ENCODE data around the gene NMNAT3.

Gene NMNAT3

GRCh38 chr3:139657434-139657833 lies 20.3 kb downstream of the NMNAT3 start:
- H3K36me3 ChIP-seq (ENCODE audit: insufficient read depth, low read length), result no peaks in the 10 kb centered on the region
- H3K4me3 ChIP-seq (ENCODE audit: low read depth, low read length), result no peak overlapping the region
- H3K27ac ChIP-seq (ENCODE audit: low read depth, low read length), result no peak overlapping the region
- no peaks in the 10 kb centered on the region for H3K79me2 ChIP-seq (ENCODE audit: control insufficient read depth, insufficient read depth, low read length, unreplicated experiment)
- no peaks in the 10 kb centered on the region for H3K4me1 ChIP-seq (ENCODE audit: control insufficient read depth, insufficient read depth, low read length, unreplicated experiment)
- H3K27me3 ChIP-seq (ENCODE audit: insufficient read depth, low read length), result no peaks in the 10 kb centered on the region
- no peak overlapping the region for H2AFZ ChIP-seq (ENCODE audit: low read length, unreplicated experiment)

- no peak overlapping the region for H3K4me3 ChIP-seq (ENCODE audit: low read depth, low read length)
- no peaks in the 10 kb centered on the region for H3K4me1 ChIP-seq (ENCODE audit: control insufficient read depth, insufficient read depth, low read length, unreplicated experiment)
- H3K36me3 ChIP-seq (ENCODE audit: insufficient read depth, low read length), result no peaks in the 10 kb centered on the region
- H2AFZ ChIP-seq (ENCODE audit: low read length, unreplicated experiment), result no peak overlapping the region
- H3K79me2 ChIP-seq (ENCODE audit: control insufficient read depth, insufficient read depth, low read length, unreplicated experiment), result no peaks in the 10 kb centered on the region
- H3K27ac ChIP-seq (ENCODE audit: low read depth, low read length), result no peak overlapping the region
- no peaks in the 10 kb centered on the region for H3K27me3 ChIP-seq (ENCODE audit: insufficient read depth, low read length)
These were observed 21.7 kb downstream of the NMNAT3 start for GRCh38 chr3:139655909-139656595.

GRCh38 chr3:139654637-139655365 lies 23.0 kb downstream of the NMNAT3 start:
- Histone ChIP-seq H2AFZ (ENCODE audit: low read length, unreplicated experiment) (no peak overlapping the region), H3K4me3 (ENCODE audit: low read depth, low read length) (no peak overlapping the region), H3K79me2 (ENCODE audit: control insufficient read depth, insufficient read depth, low read length, unreplicated experiment) (no peaks in the 10 kb centered on the region), H3K27ac (ENCODE audit: low read depth, low read length) (no peak overlapping the region), H3K27me3 (ENCODE audit: insufficient read depth, low read length) (no peaks in the 10 kb centered on the region), H3K36me3 (ENCODE audit: insufficient read depth, low read length) (no peaks in the 10 kb centered on the region), H3K4me1 (ENCODE audit: control insufficient read depth, insufficient read depth, low read length, unreplicated experiment) (no peaks in the 10 kb centered on the region)

GRCh38 chr3:139653582-139653981 lies 24.2 kb downstream of the NMNAT3 start:
- no peaks in the 10 kb centered on the region for H3K4me1 ChIP-seq (ENCODE audit: control insufficient read depth, insufficient read depth, low read length, unreplicated experiment)
- no peak overlapping the region for H2AFZ ChIP-seq (ENCODE audit: low read length, unreplicated experiment)
- no peaks in the 10 kb centered on the region for H3K27me3 ChIP-seq (ENCODE audit: insufficient read depth, low read length)
- H3K79me2 ChIP-seq (ENCODE audit: control insufficient read depth, insufficient read depth, low read length, unreplicated experiment), result no peaks in the 10 kb centered on the region
- no peak overlapping the region for H3K27ac ChIP-seq (ENCODE audit: low read depth, low read length)
- no peaks in the 10 kb centered on the region for H3K36me3 ChIP-seq (ENCODE audit: insufficient read depth, low read length)
- H3K4me3 ChIP-seq (ENCODE audit: low read depth, low read length), result no peak overlapping the region

- Histone ChIP-seq H3K4me1 (ENCODE audit: control insufficient read depth, insufficient read depth, low read length, unreplicated experiment) (no peaks in the 10 kb centered on the region), H3K4me3 (ENCODE audit: low read depth, low read length) (no peak overlapping the region), H3K27me3 (ENCODE audit: insufficient read depth, low read length) (no peaks in the 10 kb centered on the region), H2AFZ (ENCODE audit: low read length, unreplicated experiment) (no peak overlapping the region), H3K79me2 (ENCODE audit: control insufficient read depth, insufficient read depth, low read length, unreplicated experiment) (no peaks in the 10 kb centered on the region), H3K36me3 (ENCODE audit: insufficient read depth, low read length) (no peaks in the 10 kb centered on the region), H3K27ac (ENCODE audit: low read depth, low read length) (no peak overlapping the region)
These were observed 25.2 kb downstream of the NMNAT3 start for GRCh38 chr3:139652561-139652960.

GRCh38 chr3:139647866-139648435 lies 29.8 kb downstream of the NMNAT3 start:
- H3K36me3 ChIP-seq (ENCODE audit: insufficient read depth, low read length), result no peaks in the 10 kb centered on the region
- no peaks in the 10 kb centered on the region for H3K4me1 ChIP-seq (ENCODE audit: control insufficient read depth, insufficient read depth, low read length, unreplicated experiment)
- H2AFZ ChIP-seq (ENCODE audit: low read length, unreplicated experiment), result no peak overlapping the region
- no peaks in the 10 kb centered on the region for H3K27me3 ChIP-seq (ENCODE audit: insufficient read depth, low read length)
- no peak overlapping the region for H3K4me3 ChIP-seq (ENCODE audit: low read depth, low read length)
- no peak overlapping the region for H3K27ac ChIP-seq (ENCODE audit: low read depth, low read length)
- no peaks in the 10 kb centered on the region for H3K79me2 ChIP-seq (ENCODE audit: control insufficient read depth, insufficient read depth, low read length, unreplicated experiment)

- Histone ChIP-seq H3K4me3 (ENCODE audit: low read depth, low read length) (no peak overlapping the region), H3K36me3 (ENCODE audit: insufficient read depth, low read length) (no peaks in the 10 kb centered on the region), H2AFZ (ENCODE audit: low read length, unreplicated experiment) (no peak overlapping the region), H3K79me2 (ENCODE audit: control insufficient read depth, insufficient read depth, low read length, unreplicated experiment) (no peaks in the 10 kb centered on the region), H3K4me1 (ENCODE audit: control insufficient read depth, insufficient read depth, low read length, unreplicated experiment) (no peaks in the 10 kb centered on the region), H3K27ac (ENCODE audit: low read depth, low read length) (no peak overlapping the region), H3K27me3 (ENCODE audit: insufficient read depth, low read length) (no peaks in the 10 kb centered on the region)
These were observed 31.3 kb downstream of the NMNAT3 start for GRCh38 chr3:139646512-139646911.

GRCh38 chr3:139642996-139643395 lies 34.8 kb downstream of the NMNAT3 start:
- Histone ChIP-seq H3K4me3 (ENCODE audit: low read depth, low read length) (no peak overlapping the region), H3K27ac (ENCODE audit: low read depth, low read length) (no peak overlapping the region), H3K36me3 (ENCODE audit: insufficient read depth, low read length) (no peaks in the 10 kb centered on the region), H3K79me2 (ENCODE audit: control insufficient read depth, insufficient read depth, low read length, unreplicated experiment) (no peaks in the 10 kb centered on the region), H3K27me3 (ENCODE audit: insufficient read depth, low read length) (no peaks in the 10 kb centered on the region), H3K4me1 (ENCODE audit: control insufficient read depth, insufficient read depth, low read length, unreplicated experiment) (no peaks in the 10 kb centered on the region), H2AFZ (ENCODE audit: low read length, unreplicated experiment) (no peak overlapping the region)

GRCh38 chr3:139640456-139640855 lies 37.3 kb downstream of the NMNAT3 start:
- Histone ChIP-seq H3K4me1 (ENCODE audit: control insufficient read depth, insufficient read depth, low read length, unreplicated experiment) (no peaks in the 10 kb centered on the region), H3K27me3 (ENCODE audit: insufficient read depth, low read length) (no peaks in the 10 kb centered on the region), H3K27ac (ENCODE audit: low read depth, low read length) (no peak overlapping the region), H3K4me3 (ENCODE audit: low read depth, low read length) (no peak overlapping the region), H3K79me2 (ENCODE audit: control insufficient read depth, insufficient read depth, low read length, unreplicated experiment) (no peaks in the 10 kb centered on the region), H2AFZ (ENCODE audit: low read length, unreplicated experiment) (no peak overlapping the region), H3K36me3 (ENCODE audit: insufficient read depth, low read length) (no peaks in the 10 kb centered on the region)

- no peaks in the 10 kb centered on the region for H3K36me3 ChIP-seq (ENCODE audit: insufficient read depth, low read length)
- H3K4me3 ChIP-seq (ENCODE audit: low read depth, low read length), result no peak overlapping the region
- no peak overlapping the region for H3K27ac ChIP-seq (ENCODE audit: low read depth, low read length)
- no peak overlapping the region for H2AFZ ChIP-seq (ENCODE audit: low read length, unreplicated experiment)
- no peaks in the 10 kb centered on the region for H3K27me3 ChIP-seq (ENCODE audit: insufficient read depth, low read length)
- H3K79me2 ChIP-seq (ENCODE audit: control insufficient read depth, insufficient read depth, low read length, unreplicated experiment), result no peaks in the 10 kb centered on the region
- H3K4me1 ChIP-seq (ENCODE audit: control insufficient read depth, insufficient read depth, low read length, unreplicated experiment), result no peaks in the 10 kb centered on the region
These were observed 38.1 kb downstream of the NMNAT3 start for GRCh38 chr3:139639662-139640061.

GRCh38 chr3:139638518-139638917 lies 39.3 kb downstream of the NMNAT3 start:
- H2AFZ ChIP-seq (ENCODE audit: low read length, unreplicated experiment), result no peak overlapping the region
- H3K27ac ChIP-seq (ENCODE audit: low read depth, low read length), result no peak overlapping the region
- no peaks in the 10 kb centered on the region for H3K36me3 ChIP-seq (ENCODE audit: insufficient read depth, low read length)
- no peaks in the 10 kb centered on the region for H3K79me2 ChIP-seq (ENCODE audit: control insufficient read depth, insufficient read depth, low read length, unreplicated experiment)
- no peaks in the 10 kb centered on the region for H3K4me1 ChIP-seq (ENCODE audit: control insufficient read depth, insufficient read depth, low read length, unreplicated experiment)
- H3K4me3 ChIP-seq (ENCODE audit: low read depth, low read length), result no peak overlapping the region
- H3K27me3 ChIP-seq (ENCODE audit: insufficient read depth, low read length), result no peaks in the 10 kb centered on the region

Data from ACC112 (cell line).